K562 (cell line): ENCODE results near the gene RHEBL1. TPM values are rescaled to one million over a fixed set of nuclear protein-coding genes. Genes with fewer than 3 reads are reported as not detected.

Source experiments
- ARID1B ChIP-seq: fragments of 450-650 bp; IDR thresholded peaks from 2 replicates; pipeline ENCODE4 v1.6.1; 2016; ENCODE audit warnings: antibody characterized with exemption, mild to moderate bottlenecking, inconsistent platforms
- CBFB ChIP-seq: sonication (generic); formaldehyde crosslinking; IDR thresholded peaks from 2 replicates; pipeline ENCODE4 v1.4.0; 2020; ENCODE audit warnings: mild to moderate bottlenecking, missing genetic modification reagents
- CXXC5 ChIP-seq: fragments of 250-450 bp; sonication (Bioruptor Pico); IDR thresholded peaks from 2 replicates; pipeline ENCODE4 v1.8.0; 2022; ENCODE audit warnings: inconsistent platforms, mild to moderate bottlenecking, moderate library complexity
- EHMT2 ChIP-seq: fragments of 450-650 bp; IDR thresholded peaks from 2 replicates; pipeline ENCODE4 v1.6.1; 2018; ENCODE audit warnings: antibody characterized with exemption
- GMEB1 ChIP-seq: fragments of 250-450 bp; sonication (Bioruptor Pico); IDR thresholded peaks from 2 replicates; pipeline ENCODE4 v1.4.0; 2020; ENCODE audit warnings: mild to moderate bottlenecking
- HDAC2 ChIP-seq: fragments of 450-650 bp; IDR thresholded peaks from 2 replicates; pipeline ENCODE4 v1.6.1; 2016; ENCODE audit warnings: mild to moderate bottlenecking
- HEY1 ChIP-seq: fragments of 250-450 bp; sonication (Bioruptor Pico); IDR thresholded peaks from 2 replicates; pipeline ENCODE4 v1.5.0; 2020; ENCODE audit warnings: mild to moderate bottlenecking, moderate library complexity, borderline replicate concordance
- ID3 ChIP-seq, 2 experiments: fragments of 250-450 bp in 1 of 2; fragments of 450-650 bp in 1 of 2; sonication (Bioruptor Pico) in 1 of 2; IDR thresholded peaks; 2 replicates each; pipeline versions ENCODE4 v1.6.1 to v1.8.0; 2016 to 2021; ENCODE audit warnings: mild to moderate bottlenecking in 2 of 2, moderate library complexity in 2 of 2, missing compliant biosample characterization in 1 of 2, missing genetic modification characterization in 1 of 2
- MAX ChIP-seq: sonication (generic); formaldehyde crosslinking; IDR thresholded peaks from 2 replicates; pipeline ENCODE4 v1.9.0; 2022; ENCODE audit warnings: mild to moderate bottlenecking, missing genetic modification reagents
- MLX ChIP-seq, 2 experiments: fragments of 450-650 bp in 1 of 2; sonication (generic) in 1 of 2; formaldehyde crosslinking; conservative IDR thresholded peaks; 2 replicates each; pipeline versions ENCODE4 v1.4.0 to v1.8.1; 2020 to 2022; ENCODE audit warnings: mild to moderate bottlenecking in 1 of 2, missing genetic modification reagents in 1 of 2
- NONO ChIP-seq, 2 experiments: fragments of 200-400 bp in 1 of 2; fragments of 450-650 bp in 1 of 2; formaldehyde crosslinking in 1 of 2; IDR thresholded peaks; 2 replicates each; pipeline ENCODE4 v1.6.1; 2017; ENCODE audit warnings: low read depth in 2 of 2, mild to moderate bottlenecking in 2 of 2, moderate library complexity in 2 of 2, low read length in 1 of 2
- NRF1 ChIP-seq, 2 experiments: fragments of 450-650 bp; IDR thresholded peaks in 1 of 2; conservative IDR thresholded peaks in 1 of 2; 2 replicates each; pipeline ENCODE4 v1.6.1; 2014; ENCODE audit warnings: mild to moderate bottlenecking in 2 of 2
- RBFOX2 ChIP-seq: fragments of 200-400 bp; formaldehyde crosslinking; IDR thresholded peaks from 2 replicates; pipeline ENCODE4 v1.6.1; 2017; ENCODE audit warnings: low read depth, mild to moderate bottlenecking, low read length, moderate library complexity
- RBM39 ChIP-seq: fragments of 200-400 bp; formaldehyde crosslinking; optimal IDR thresholded peaks from 2 replicates; pipeline ENCODE3; 2018; ENCODE audit warnings: low read depth, low read length
- RHOXF2B ChIP-seq: fragments of 250-450 bp; sonication (Bioruptor Pico); conservative IDR thresholded peaks from 2 replicates; pipeline ENCODE4 v1.5.1; 2021
- RNF2 ChIP-seq: sonication (generic); IDR thresholded peaks from 2 replicates; pipeline ENCODE4 v1.6.1; 2016
- SETDB1 ChIP-seq: IDR thresholded peaks from one replicate; pipeline ENCODE4 v1.6.1; 2012; ENCODE audit warnings: low read length, control low read depth, inconsistent platforms
- SNIP1 ChIP-seq: fragments of 450-650 bp; IDR thresholded peaks from 2 replicates; pipeline ENCODE4 v1.7.1; 2017; ENCODE audit warnings: low read depth, mild to moderate bottlenecking
- SRF ChIP-seq, 2 experiments: fragments of 250-450, 450-650 bp in 1 of 2; sonication (Bioruptor Pico) in 1 of 2; sonication (generic) in 1 of 2; formaldehyde crosslinking; IDR thresholded peaks; 2 replicates each; pipeline versions ENCODE4 v1.5.0 to v1.5.1; 2020 to 2022; ENCODE audit warnings: mild to moderate bottlenecking in 1 of 2, missing genetic modification reagents in 1 of 2
- TCFL5 ChIP-seq: fragments of 250-450 bp; sonication (Bioruptor Pico); conservative IDR thresholded peaks from 2 replicates; pipeline ENCODE4 v1.6.1; 2021; ENCODE audit warnings: mild to moderate bottlenecking, moderate library complexity, matching md5 sums
- ZNF146 ChIP-seq: IDR thresholded peaks from one replicate; pipeline ENCODE4 v1.6.1; 2018; ENCODE audit warnings: missing compliant biosample characterization; ENCODE audit not compliant: unreplicated experiment
- ZNF280B ChIP-seq: fragments of 250-450 bp; sonication (Bioruptor Pico); IDR thresholded peaks from 2 replicates; pipeline ENCODE4 v1.5.1; 2021; ENCODE audit warnings: mild to moderate bottlenecking
- ZNF551 ChIP-seq: fragments of 250-450 bp; sonication (Bioruptor Pico); IDR thresholded peaks from 2 replicates; pipeline ENCODE4 v1.5.0; 2021; ENCODE audit warnings: mild to moderate bottlenecking, moderate library complexity
- polyA plus RNA-seq, 8 experiments: library from polyadenylated mRNA; depleted of rRNA in 4 of 8; stranded (reverse) in 5 of 8; unstranded in 3 of 8; fragments of >200 nt; fragmentation: Nextera tagmentation in 2 of 8; fragmentation: Illumina TruSeq in 1 of 8; extraction: Ambion mirVana in 2 of 8; extraction: Trizol in 1 of 8; gene quantifications; 2 replicates each; pipeline versions ENCODE4 v1.2.1 to v1.2.3, GENCODE V29; 2011 to 2014; ENCODE audit warnings: inconsistent platforms in 1 of 8, missing spikeins in 1 of 8
- total RNA-seq, 7 experiments: library from RNA; depleted of rRNA in 6 of 7; stranded (reverse); fragments of >200 nt in 6 of 7; fragmentation: Illumina TruSeq in 2 of 7; extraction: Trizol in 2 of 7; gene quantifications; 2 replicates each; pipeline versions ENCODE4 v1.2.1 to v1.2.3, GENCODE V29; 2011 to 2021; ENCODE audit warnings: low replicate concordance in 1 of 7
- TF ChIP-seq, protein P1 (sequence below), 2 experiments: fragments of 450-650 bp; conservative IDR thresholded peaks; 2 replicates each; pipeline ENCODE4 v1.6.1; 2017; ENCODE audit warnings: mild to moderate bottlenecking in 2 of 2, moderate library complexity in 2 of 2

The RHEBL1 gene
- total and polyA plus RNA-seq, 9 of the 15 experiments (the other 6 are each of a cell fraction or from before 2014, with no cell fraction given): 4.3 to 36.1 (median 8.2) TPM

- no peak for TF ChIP-seq MLX (CRISPR knock-in tag; conservative IDR thresholded peaks at IDR 0.05)
- TF ChIP-seq EHMT2: no peak
- TF ChIP-seq HEY1 (CRISPR knock-in tag): no peak
- TF ChIP-seq SETDB1: no peak
- no peak for TF ChIP-seq RBFOX2
- TF ChIP-seq MAX (CRISPR knock-in tag): peak; percentile 44
- no peak for TF ChIP-seq ZNF551 (CRISPR knock-in tag)
- no peak for TF ChIP-seq SNIP1
- no peak for TF ChIP-seq RBM39
- TF ChIP-seq SRF (CRISPR knock-in tag; IDR thresholded peaks at IDR 0.05): peak in 1 of 2 experiments; percentile 29; a peak in 1 of 4 replicates
- no peak for TF ChIP-seq CBFB
- TF ChIP-seq NRF1 (conservative IDR thresholded peaks at IDR 0.05 in 1 of 2, IDR thresholded peaks at IDR 0.05 in 1 of 2): peak; percentile 54 to 66
- TF ChIP-seq ZNF146 (CRISPR knock-in tag): no peak
- TF ChIP-seq RHOXF2B (CRISPR knock-in tag): no peak
- no peak for TF ChIP-seq GMEB1
- no peak for TF ChIP-seq RNF2
- TF ChIP-seq NONO (IDR thresholded peaks at IDR 0.05; ENCODE audit: low read depth in 2 of 2, low read length in 1 of 2): no peak
- TF ChIP-seq HDAC2: 0 out of 2 replicates have a peak, but pooled peaks have one; percentile 39
- no peak for TF ChIP-seq TCFL5 (CRISPR knock-in tag)
- TF ChIP-seq ID3 (CRISPR knock-in tag; IDR thresholded peaks at IDR 0.05): no peak
- peak; percentile 73 for TF ChIP-seq ID3 (tag; IDR thresholded peaks at IDR 0.05)
- TF ChIP-seq, protein P1, sequence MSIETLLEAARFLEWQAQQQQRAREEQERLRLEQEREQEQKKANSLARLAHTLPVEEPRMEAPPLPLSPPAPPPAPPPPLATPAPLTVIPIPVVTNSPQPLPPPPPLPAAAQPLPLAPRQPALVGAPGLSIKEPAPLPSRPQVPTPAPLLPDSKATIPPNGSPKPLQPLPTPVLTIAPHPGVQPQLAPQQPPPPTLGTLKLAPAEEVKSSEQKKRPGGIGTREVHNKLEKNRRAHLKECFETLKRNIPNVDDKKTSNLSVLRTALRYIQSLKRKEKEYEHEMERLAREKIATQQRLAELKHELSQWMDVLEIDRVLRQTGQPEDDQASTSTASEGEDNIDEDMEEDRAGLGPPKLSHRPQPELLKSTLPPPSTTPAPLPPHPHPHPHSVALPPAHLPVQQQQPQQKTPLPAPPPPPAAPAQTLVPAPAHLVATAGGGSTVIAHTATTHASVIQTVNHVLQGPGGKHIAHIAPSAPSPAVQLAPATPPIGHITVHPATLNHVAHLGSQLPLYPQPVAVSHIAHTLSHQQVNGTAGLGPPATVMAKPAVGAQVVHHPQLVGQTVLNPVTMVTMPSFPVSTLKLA (conservative IDR thresholded peaks at IDR 0.05): peak in 1 of 2 experiments; percentile 55; a peak in 2 of 4 replicates
- TF ChIP-seq ARID1B: peak; percentile 27; the same call in 1 of the 2 replicates
- no peak for TF ChIP-seq ZNF280B (CRISPR knock-in tag)
- TF ChIP-seq CXXC5 (CRISPR knock-in tag): peak; percentile 66
These were observed 39.2 kb upstream of the RHEBL1 start (continued) for GRCh38 chr12:49108958-49109404.
